Osteocyte (in vitro differentiated cells): Measurements from ENCODE around the gene DUSP28. TPM values are rescaled to one million over a fixed set of nuclear protein-coding genes. Genes with fewer than 3 reads are reported as not detected.

Experiments
- DNase-seq: peaks from one replicate; pipeline ENCODE4 v3.0.0; 2021; ENCODE audit warnings: mixed read lengths; ENCODE audit not compliant: unreplicated experiment; ENCODE audit errors: extremely low spot score
- H3K27ac Mint-ChIP-seq: one replicate; pipeline ENCODE4 v1.8.0; 2021; ENCODE audit warnings: mild to moderate bottlenecking, mixed read lengths; ENCODE audit not compliant: unreplicated experiment
- H3K27me3 Mint-ChIP-seq: one replicate; pipeline ENCODE4 v1.8.0; 2021; ENCODE audit warnings: mixed read lengths; ENCODE audit not compliant: unreplicated experiment
- H3K36me3 Mint-ChIP-seq: one replicate; pipeline ENCODE4 v1.8.0; 2021; ENCODE audit warnings: mixed read lengths; ENCODE audit not compliant: unreplicated experiment
- H3K4me1 Mint-ChIP-seq: one replicate; pipeline ENCODE4 v1.8.0; 2021; ENCODE audit warnings: mixed read lengths; ENCODE audit not compliant: unreplicated experiment
- H3K4me3 Mint-ChIP-seq: one replicate; pipeline ENCODE4 v1.8.0; 2021; ENCODE audit warnings: mild to moderate bottlenecking, moderate library complexity, mixed read lengths; ENCODE audit not compliant: unreplicated experiment
- H3K9me3 Mint-ChIP-seq: one replicate; pipeline ENCODE4 v1.8.0; 2021; ENCODE audit warnings: mixed read lengths; ENCODE audit not compliant: unreplicated experiment
- total RNA-seq: library from RNA; stranded (reverse); gene quantifications from 2 replicates; pipeline ENCODE4 v1.2.1, GENCODE V29; 2021
- TF ChIP-seq, protein P1 (sequence below): fragments of 200-600 bp; sonication (generic); IDR thresholded peaks from 2 replicates; pipeline ENCODE4 v1.5.0; 2021; ENCODE audit warnings: antibody characterized with exemption, mild to moderate bottlenecking, moderate library complexity

DUSP28 gene
- total RNA-seq, 1 donor from 2014 or later = 5.9 TPM

DNA sequence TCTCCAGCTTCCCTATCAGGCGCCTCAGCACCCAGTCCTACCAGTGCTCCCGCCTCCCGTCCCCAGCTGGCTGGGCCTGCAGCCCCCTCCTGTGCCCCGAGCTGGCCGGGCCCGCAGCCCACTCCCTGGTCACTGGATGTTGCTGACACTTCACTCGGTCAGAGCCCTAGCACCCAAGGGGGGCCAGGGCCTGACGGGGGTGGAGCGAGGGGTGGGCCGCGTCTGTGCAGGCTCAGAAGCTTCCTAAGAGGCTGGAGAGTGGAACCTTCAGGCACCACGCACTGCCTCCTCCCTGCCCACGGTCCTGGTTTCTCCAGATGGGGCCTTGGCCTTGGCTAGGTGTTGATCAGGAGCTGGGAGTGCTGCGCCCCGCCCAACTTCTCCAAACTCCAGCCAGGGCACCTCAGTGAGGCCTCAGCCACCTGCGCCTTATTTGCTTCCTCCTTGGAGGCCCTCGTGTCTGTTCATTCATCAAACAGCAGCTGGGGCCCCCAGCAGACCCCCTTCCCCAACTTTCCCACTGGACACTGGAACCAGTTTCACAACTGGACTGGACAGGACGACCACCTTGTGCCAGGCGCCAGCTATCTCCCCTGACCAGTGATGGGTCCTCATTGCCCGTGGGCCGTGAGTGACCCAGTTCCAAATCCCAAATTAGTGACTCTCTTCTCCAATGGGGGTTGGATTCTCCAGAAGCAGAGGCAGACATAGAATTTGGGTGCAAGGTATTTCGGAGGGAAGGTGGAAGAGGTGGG, 43.1 kb downstream of the DUSP28 start:
- no peak overlapping the region for H3K27ac Mint-ChIP-seq
- no peaks in the 10 kb centered on the region for H3K27me3 Mint-ChIP-seq
- no peak for DNase-seq
- TF ChIP-seq, protein P1, sequence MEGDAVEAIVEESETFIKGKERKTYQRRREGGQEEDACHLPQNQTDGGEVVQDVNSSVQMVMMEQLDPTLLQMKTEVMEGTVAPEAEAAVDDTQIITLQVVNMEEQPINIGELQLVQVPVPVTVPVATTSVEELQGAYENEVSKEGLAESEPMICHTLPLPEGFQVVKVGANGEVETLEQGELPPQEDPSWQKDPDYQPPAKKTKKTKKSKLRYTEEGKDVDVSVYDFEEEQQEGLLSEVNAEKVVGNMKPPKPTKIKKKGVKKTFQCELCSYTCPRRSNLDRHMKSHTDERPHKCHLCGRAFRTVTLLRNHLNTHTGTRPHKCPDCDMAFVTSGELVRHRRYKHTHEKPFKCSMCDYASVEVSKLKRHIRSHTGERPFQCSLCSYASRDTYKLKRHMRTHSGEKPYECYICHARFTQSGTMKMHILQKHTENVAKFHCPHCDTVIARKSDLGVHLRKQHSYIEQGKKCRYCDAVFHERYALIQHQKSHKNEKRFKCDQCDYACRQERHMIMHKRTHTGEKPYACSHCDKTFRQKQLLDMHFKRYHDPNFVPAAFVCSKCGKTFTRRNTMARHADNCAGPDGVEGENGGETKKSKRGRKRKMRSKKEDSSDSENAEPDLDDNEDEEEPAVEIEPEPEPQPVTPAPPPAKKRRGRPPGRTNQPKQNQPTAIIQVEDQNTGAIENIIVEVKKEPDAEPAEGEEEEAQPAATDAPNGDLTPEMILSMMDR = no peak
- peaks cover 5% of the 10 kb centered on the region for H3K4me1 Mint-ChIP-seq
- no peaks in the 10 kb centered on the region for H3K9me3 Mint-ChIP-seq
- H3K36me3 Mint-ChIP-seq = no peaks in the 10 kb centered on the region
- H3K4me3 Mint-ChIP-seq = no peak overlapping the region

DNA sequence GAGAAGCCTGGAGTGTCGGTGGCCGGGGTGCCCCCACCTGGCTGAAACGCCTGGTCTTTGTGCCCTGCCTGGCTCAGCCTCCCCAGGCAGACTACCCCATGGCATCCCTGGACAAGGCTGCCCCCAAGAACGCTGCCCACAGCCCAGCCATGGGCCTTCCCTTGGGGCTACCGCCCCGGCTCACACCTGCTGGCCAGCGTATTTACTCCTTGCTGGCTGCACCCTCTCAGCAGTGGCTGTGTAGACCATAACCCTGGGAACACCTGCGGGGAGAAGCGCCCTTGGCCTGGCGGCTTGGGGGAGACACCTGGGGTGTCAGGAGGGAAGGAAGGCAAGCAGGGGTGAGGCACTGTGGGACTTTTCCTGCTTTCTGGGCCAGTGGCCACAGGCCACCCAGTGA, 43.7 kb downstream of the DUSP28 start:
- Mint-ChIP-seq H3K4me1 (peaks cover 5% of the 10 kb centered on the region), H3K36me3 (no peaks in the 10 kb centered on the region), H3K27ac (no peak overlapping the region), H3K27me3 (no peaks in the 10 kb centered on the region), H3K9me3 (no peaks in the 10 kb centered on the region), H3K4me3 (no peak overlapping the region)
- no peak for DNase-seq
- TF ChIP-seq, protein P1 = no peak

DNA sequence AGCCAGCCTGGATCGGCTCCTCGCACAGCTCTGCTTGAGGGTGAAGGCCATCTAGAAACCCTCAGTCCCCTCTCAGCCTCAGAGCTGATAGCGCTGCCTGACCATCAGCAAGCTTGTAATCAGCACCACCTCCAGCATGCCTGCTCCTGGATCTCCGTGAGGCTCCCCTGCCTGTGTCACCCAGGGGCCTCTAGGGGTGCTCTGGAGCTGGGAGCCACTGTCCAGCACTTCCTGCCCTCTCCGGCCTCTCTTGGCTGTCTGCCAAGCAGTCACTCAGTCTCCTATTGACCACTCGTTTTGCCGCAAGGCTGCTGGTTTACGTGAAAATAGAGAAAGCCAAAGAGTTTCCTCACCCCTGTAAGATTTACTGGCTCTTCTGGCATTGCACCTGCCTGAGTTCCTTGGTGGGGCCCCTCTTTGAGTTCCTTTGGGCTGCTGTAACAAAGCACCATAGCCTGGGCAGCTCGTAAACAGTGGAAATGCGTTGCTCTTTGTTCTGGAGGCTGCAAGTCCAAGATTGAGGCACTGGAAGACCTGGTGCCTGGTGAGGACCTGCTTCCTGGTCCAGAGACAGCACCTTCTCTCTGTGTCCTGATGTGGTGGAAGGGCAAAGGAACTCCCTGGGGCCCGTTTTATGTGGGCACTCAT, 44.3 kb downstream of the DUSP28 start:
- Mint-ChIP-seq H3K27me3 (no peaks in the 10 kb centered on the region), H3K27ac (no peak overlapping the region), H3K4me1 (peaks cover 5% of the 10 kb centered on the region), H3K4me3 (no peak overlapping the region), H3K36me3 (no peaks in the 10 kb centered on the region), H3K9me3 (no peaks in the 10 kb centered on the region)
- TF ChIP-seq, protein P1 = peak; percentile 58
- no peak for DNase-seq

DNA sequence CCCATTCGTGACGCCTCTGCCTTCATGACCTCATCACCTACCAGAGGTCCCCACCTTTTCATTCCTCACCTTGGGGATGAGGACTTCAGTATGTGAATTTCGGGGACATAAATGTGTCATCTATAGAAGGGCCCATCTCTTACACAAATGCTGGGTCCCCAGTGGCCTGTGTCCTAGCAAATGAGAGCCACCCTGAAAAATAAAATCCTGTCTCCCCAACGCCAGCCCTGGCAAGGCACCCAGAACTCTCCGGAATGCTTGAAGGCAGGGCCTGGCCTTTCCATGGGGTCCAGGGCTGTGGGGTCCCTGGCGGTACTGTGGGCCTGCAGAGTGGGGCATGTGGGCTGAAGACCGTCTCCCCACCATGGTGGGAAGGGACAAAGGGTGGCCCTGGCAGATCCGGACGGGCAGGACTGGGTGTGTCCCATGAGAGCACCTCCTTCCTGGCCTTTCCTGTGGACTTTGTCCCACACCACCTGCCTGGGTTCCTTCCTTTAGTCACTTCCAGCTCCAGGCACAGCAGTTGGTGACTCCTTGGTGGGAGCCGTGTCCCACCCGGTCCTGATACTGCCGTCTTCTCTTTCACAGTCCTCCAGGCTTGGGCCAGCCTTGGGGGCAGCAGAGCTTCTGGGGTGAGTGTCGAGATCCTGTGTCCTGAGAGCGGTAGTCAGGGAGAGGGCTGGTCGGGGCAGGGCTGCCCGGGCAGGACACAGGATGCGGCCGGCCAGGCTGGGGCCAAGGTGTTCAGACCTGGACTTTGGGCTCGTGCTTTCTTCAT, 45.0 kb downstream of the DUSP28 start:
- Mint-ChIP-seq H3K9me3 (no peaks in the 10 kb centered on the region), H3K36me3 (no peaks in the 10 kb centered on the region), H3K4me1 (peaks cover 5% of the 10 kb centered on the region), H3K27me3 (no peaks in the 10 kb centered on the region), H3K4me3 (no peak overlapping the region), H3K27ac (no peak overlapping the region)
- DNase-seq = no peak
- TF ChIP-seq, protein P1 = no peak
